GM12892 (cell line): ENCODE measurements around the gene DNAAF5.
"Not testable (repeated sequence)": the region's sequence is repeated elsewhere in the genome, so short reads cannot be mapped to it uniquely, and the experiment has no call there.

Experiments used
- DNase-seq: peaks from one replicate; pipeline ENCODE4 v3.0.0; 2011; ENCODE audit not compliant: insufficient read length
- FAIRE-seq: peaks from 2 replicates; lab custom pipeline; 2011; peaks lifted over from hg19 to GRCh38; lab: Jason Lieb, UNC
- POLR2A ChIP-seq: IDR thresholded peaks from 2 replicates; pipeline ENCODE4 v1.6.1; 2011; ENCODE audit warnings: low read depth, low read length, control low read depth
- POLR2AphosphoS5 ChIP-seq: IDR thresholded peaks from 2 replicates; pipeline ENCODE4 v1.6.1; 2011; ENCODE audit warnings: low read depth, low read length, control low read depth
- TAF1 ChIP-seq: IDR thresholded peaks from 2 replicates; pipeline ENCODE4 v1.6.1; 2011; ENCODE audit warnings: low read depth, mild to moderate bottlenecking, control low read depth, low read length, borderline replicate concordance

The DNAAF5 gene

DNA sequence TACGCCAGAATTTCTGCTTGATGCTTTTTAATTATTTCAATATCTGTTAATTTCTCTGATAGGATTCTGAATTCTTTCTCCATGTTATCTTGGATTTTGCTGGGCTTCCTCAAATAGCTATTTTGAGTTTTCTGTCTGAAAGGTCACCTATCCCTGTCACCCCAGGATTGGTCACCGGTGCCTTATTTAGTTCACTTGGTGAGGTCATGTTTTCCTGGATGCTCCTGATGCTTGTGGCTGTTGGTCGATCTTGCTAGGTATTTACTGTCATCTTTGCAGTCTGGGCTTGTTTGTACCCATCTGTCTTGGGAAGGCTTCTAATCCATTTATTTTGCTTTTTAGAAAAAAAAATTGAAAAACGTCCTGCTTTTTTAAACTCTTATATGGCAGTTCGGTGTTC, 11.7 kb downstream of the DNAAF5 start:
- DNase-seq (no peak), FAIRE-seq (no peak)
- TF ChIP-seq POLR2AphosphoS5 (no peak), TAF1 (no peak), POLR2A (no peak)

DNA sequence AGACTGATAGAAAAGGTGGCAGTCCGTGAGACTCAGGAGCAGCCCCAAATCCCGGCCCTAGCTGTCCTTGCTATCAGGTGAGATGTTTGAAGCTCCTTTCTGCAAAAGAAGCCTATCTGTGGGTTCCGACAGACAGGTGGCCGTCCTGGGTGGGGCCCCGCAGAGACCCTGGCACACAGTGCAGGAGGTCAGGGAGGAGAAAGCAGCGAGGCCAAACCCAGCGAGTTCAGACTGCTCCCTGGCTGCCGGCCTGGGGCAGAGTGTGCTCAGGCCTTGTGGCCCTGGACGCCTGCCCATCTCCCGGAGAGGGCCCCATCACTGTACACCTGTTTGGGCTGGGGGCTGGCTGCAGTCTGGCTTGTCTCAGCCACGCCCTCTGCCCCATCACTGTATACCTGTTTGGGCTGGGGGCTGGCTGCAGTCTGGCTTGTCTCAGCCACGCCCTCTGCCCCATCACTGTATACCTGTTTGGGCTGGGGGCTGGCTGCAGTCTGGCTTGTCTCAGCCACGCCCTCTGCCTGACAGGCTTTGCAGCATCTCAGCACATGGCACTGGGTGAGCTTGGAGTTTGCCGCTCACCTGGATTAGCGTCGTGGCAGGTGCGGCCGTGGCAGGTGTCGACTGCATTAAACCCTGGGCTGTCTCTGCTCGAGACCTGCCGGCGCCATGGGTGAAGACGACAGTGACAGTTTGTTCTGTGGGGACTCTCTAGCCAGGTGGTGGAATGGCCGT, 12.4 kb downstream of the DNAAF5 start:
- FAIRE-seq (no peak), DNase-seq (no peak)
- TF ChIP-seq POLR2A = no peak
- TF ChIP-seq TAF1 = no peak
- no peak for TF ChIP-seq POLR2AphosphoS5

DNA sequence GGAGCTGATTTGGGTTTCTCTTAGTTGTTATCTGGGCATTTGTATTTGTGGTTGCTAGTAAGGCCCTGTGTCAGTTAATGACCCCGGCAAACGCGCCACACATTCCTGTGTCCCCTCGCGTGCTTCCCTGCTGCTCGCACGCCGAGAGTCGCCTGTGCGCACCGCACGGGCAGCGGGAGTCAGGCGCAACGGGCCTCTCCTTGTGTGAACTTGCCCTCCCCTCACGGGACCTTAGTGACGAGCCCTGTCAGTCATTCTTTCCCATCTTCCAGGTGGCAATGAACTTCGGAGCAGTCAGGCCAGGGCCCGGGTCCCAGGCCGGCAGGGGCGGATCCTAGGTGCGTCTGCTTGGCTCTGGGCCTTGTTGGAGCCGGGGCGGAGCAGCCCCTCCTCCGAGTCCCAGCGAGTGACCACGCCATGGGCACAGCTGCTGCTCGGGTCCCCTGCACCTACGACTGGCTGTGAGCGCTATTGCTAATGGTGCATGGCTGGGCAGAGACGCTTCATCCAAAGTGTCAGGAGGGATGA, 13.0 kb downstream of the DNAAF5 start:
- TF ChIP-seq TAF1 (no peak), POLR2A (no peak), POLR2AphosphoS5 (no peak)
- FAIRE-seq (no peak), DNase-seq (no peak)

DNA sequence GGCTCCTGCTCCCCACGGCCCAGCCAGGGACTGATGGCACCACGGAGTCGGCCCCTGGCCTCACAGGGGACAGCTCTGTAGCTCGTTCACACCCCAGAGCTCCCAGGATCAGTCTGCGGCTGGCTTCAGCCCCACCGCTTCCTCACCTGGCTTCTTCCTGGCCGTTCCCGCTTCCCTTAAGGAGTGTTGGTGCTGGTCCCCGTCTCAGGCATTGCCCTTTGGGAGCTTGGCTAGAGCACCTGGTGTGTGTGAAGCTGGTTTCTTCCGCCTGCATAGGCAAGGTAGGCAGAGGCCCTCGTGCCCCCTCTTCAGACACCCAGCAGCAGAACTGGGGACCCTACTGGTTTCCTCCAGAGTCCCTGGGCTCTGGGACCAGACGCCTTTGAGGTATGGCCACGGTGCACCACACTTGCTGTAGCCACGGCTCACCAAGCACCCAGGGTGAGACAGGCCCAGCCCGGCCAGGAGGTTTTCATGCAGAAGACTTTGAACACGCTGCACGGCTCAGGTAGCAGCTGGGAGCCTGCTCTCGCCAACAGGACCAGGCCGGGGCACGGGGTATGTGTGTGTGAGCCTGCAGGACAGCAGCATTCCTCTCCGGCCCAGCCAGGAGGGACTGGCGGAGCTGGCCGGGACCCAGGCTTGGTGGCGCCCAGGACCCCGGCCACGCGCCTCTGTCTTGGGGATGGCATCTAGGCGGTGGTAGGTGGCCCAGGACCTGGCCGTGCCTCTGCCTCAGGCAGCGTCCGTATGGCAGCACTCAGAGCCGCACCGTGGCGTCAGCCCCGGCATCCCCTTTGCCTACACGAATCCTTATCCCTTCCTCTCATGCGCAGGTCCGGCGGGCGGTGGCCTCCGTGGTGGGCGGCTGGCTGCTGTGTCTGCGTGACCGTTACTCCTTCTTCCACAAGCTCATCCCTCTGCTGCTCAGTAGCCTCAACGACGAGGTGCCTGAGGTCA, 13.8 kb downstream of the DNAAF5 start:
- DNase-seq = no peak
- 0 out of 2 replicates have a peak, but pooled peaks have one; percentile 21 for TF ChIP-seq POLR2A
- TF ChIP-seq TAF1 = no peak
- FAIRE-seq = no peak

DNA sequence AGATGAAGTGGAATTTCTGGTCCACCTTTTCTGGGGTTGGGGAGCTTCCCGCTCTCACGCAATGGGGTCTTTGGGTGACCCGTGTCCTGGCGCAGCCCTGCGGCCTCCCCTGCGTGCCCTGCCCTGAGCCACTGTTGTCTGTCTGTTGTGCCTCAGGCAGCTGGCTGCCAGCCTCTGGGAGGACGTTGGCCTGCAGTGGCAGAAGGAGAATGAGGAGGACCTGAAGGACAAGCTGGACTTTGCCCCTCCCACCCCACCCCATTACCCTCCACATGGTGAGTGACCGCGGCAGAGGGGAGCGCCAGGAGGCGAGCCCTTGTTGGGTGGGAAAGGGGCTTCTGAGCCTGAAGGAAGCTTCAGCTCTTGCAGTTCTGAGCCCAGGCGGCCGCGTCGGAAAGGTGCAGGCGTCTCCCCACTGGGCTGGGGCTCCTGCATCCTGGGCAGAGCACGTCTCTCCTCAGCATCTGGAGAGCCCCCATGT, 14.7 kb downstream of the DNAAF5 start:
- DNase-seq = no peak
- TF ChIP-seq POLR2A = no peak
- TF ChIP-seq TAF1 = no peak
- TF ChIP-seq POLR2AphosphoS5 = no peak
- no peak for FAIRE-seq

DNA sequence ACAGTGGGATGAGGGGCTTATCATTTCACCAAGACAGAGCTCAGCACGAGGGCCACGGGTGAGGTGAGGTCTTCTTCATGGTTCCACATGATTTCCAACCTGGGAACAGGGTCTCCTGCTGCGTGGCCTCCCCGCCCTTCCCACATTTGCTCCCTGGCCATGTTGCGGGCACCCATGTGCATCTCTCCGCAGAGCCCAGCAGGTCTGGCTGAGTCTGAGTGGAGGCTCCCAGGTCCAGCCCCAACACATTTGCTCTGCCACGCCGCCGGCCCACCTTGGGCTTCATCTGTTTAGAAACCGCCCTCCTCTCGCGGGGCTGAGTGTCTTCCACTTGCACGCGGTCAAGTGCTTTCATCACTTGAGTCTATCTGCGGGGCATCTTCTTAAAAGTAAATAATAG, 15.4 kb downstream of the DNAAF5 start:
- no peak for TF ChIP-seq TAF1
- DNase-seq = no peak
- no peak for FAIRE-seq

DNA sequence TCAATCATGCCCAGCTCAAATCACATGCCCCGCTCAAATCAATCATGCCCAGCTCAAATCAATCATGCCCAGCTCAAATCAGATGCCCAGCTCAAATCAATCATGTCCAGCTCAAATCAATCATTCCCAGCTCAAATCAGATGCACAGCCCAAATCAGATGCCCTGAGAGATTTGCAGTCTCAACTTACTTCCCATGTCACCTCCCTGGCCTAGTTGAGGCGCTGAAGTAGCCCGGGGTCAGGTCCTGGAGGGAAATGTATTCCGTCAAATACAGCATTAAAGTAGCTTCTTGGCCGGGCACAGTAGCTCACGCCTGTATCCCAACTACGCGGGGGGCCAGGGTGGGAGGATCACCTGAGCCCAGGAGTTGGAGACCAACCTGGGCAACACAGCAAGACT, 16.3 kb downstream of the DNAAF5 start:
- no peak for DNase-seq
- no peak for TF ChIP-seq TAF1
- TF ChIP-seq POLR2A = no peak
- no peak for TF ChIP-seq POLR2AphosphoS5
- FAIRE-seq = no peak

DNA sequence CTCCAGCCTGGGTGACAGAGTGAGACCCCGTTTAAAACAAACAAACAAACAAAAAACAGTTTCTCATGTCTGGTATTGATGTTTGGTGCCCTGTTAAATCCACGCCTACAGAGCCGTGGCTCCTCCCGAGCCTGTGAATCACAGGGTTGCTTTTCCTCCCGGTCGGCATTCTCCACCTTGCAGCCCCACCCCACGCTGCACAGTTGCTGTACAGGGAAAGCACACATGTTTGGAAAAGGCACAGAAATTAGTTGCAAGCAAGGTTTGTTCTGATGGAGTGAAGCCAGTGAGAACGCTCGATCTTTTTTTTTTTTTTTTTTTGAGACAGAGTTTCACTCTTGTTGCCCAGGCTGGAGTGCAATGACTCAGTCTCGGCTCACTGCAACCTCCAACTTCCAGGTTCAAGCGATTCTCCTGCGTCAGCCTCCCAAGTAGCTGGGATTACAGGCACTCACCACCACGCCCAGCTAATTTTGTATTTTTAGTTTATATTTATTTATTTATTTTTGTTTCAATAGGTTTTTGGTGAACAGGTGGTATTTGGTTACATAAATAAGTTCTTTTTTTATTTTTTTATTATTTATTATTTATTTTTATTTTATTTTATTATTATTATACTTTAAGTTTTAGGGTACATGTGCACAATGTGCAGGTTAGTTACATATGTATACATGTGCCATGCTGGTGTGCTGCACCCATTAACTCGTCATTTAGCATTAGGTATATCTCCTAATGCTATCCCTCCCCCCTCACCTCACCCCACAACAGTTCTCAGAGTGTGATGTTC, 17.0 kb downstream of the DNAAF5 start:
- not testable (repeated sequence) for DNase-seq

DNA sequence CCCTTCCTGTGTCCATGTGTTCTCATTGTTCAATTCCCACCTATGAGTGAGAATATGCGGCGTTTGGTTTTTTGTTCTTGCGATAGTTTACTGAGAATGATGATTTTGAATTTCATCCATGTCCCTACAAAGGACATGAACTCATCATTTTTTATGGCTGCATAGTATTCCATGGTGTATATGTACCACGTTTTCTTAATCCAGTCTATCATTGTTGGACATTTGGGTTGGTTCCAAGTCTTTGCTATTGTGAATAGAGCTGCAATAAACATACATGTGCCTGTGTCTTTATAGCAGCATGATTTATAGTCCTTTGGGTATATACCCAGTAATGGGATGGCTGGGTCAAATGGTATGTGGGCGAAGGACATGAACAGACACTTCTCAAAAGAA, 17.6 kb downstream of the DNAAF5 start:
- not testable (repeated sequence) for FAIRE-seq, DNase-seq

More for the DNA sequence above, 17.0 kb downstream of the DNAAF5 start:
- not testable (repeated sequence) for FAIRE-seq

DNA sequence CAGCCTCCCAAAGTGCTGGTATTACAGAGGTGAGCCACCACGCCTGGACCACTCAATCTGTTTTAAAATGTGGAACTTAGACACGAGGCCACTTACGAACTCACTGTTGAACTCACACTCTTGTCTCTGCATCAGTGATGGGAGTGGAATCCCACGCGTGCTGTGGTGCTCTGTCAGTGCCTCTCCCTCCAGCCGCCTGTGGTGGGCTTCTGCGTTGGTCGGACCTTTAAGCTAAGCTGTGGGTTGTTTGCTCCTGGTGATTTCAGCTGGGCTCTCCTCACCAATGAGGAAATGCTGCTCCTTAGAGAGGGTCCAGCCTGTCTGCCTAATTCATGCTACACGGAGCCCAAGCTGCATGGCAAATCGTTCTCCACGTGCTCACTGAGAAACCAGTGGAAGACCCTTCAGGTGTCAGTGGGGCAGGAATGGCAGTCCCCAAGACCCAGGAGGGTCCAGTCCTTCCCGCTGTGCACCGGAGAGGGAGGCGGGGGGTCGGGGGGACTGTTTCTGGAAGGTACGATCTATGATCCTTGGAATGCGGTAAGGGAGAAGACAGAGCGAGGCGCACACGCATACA, 18.4 kb downstream of the DNAAF5 start:
- FAIRE-seq = no peak
- peak; percentile 12 for DNase-seq
- no peak for TF ChIP-seq POLR2AphosphoS5
- no peak for TF ChIP-seq POLR2A
- no peak for TF ChIP-seq TAF1

DNA sequence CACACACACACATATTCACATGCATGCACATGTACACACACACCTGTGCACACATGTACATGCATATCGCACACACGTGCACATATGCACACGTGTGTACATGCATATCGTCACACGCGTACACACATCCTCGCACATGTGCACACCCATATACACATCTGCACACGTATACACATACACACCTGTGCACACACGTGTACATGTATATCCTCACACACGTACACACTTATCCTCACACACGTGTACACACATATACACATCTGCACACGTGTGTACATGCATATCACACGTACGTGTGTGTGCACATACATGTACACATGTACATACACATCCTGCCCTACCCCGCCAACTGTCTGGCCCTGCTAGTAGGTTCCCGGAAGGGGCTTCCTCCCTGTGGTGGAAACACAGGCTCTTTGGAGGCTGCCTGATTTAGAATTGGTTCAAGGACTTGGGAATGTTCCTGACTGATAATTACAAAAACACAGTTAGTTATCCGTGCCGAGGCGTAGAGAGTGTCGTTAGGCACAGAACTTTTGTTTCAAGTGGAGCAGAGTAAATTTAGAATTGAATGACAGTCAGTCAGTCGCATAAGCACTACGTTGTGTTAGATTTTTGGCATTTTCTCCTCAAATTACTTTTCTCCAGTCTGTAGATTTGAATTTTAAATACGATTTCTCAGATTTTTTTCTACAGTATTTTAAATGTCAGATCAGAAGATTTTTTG, 19.1 kb downstream of the DNAAF5 start:
- FAIRE-seq = no peak
- TF ChIP-seq POLR2AphosphoS5 (peak; percentile 79; the same call in 1 of the 2 replicates), TAF1 (no peak)
- no peak for DNase-seq
